HFFc6 (cell line): ENCODE data around the gene LMCD1. TPM values are rescaled to one million over a fixed set of nuclear protein-coding genes. Genes with fewer than 3 reads are reported as not detected.

Experiments used
- DNase-seq: peaks from one replicate; pipeline ENCODE4 v3.0.0-alpha.2; 2018
- H3K27ac Mint-ChIP-seq: 2 replicates; pipeline ENCODE4 v1.8.0; 2020; ENCODE audit warnings: mild to moderate bottlenecking, mixed read lengths
- H3K27me3 Mint-ChIP-seq: 2 replicates; pipeline ENCODE4 v1.8.0; 2021; ENCODE audit warnings: mild to moderate bottlenecking, moderate library complexity, mixed read lengths; ENCODE audit not compliant: insufficient read depth
- H3K36me3 Mint-ChIP-seq: 2 replicates; pipeline ENCODE4 v1.8.0; 2021; ENCODE audit warnings: low read depth, mixed read lengths
- H3K4me1 Mint-ChIP-seq: 2 replicates; pipeline ENCODE4 v1.8.0; 2020; ENCODE audit warnings: low read depth, mixed read lengths
- H3K4me3 Mint-ChIP-seq: 2 replicates; pipeline ENCODE4 v1.8.0; 2020; ENCODE audit warnings: mild to moderate bottlenecking, moderate library complexity, mixed read lengths
- H3K9me3 Mint-ChIP-seq: 2 replicates; pipeline ENCODE4 v1.8.0; 2020; ENCODE audit warnings: mild to moderate bottlenecking, mixed read lengths
- total RNA-seq, 6 experiments: library from RNA; stranded (reverse); fragmentation: NEBNext Ultra II Directional; extraction: Animal tissue kit (Norgen Biotek cat#: 25700); gene quantifications; 2 replicates in 1 of 6; 3 replicates in 5 of 6; pipeline ENCODE4 v1.2.3, GENCODE V29; 2021
- TF ChIP-seq, protein P1 (sequence below): fragments of 200-600 bp; sonication (generic); IDR thresholded peaks from 2 replicates; pipeline ENCODE4 v1.5.0; 2021; ENCODE audit warnings: antibody characterized with exemption, mild to moderate bottlenecking

LMCD1 gene
- total RNA-seq, 6 experiments from 2014 or later: 20.1 to 50.6 (median 23.3) TPM

DNA sequence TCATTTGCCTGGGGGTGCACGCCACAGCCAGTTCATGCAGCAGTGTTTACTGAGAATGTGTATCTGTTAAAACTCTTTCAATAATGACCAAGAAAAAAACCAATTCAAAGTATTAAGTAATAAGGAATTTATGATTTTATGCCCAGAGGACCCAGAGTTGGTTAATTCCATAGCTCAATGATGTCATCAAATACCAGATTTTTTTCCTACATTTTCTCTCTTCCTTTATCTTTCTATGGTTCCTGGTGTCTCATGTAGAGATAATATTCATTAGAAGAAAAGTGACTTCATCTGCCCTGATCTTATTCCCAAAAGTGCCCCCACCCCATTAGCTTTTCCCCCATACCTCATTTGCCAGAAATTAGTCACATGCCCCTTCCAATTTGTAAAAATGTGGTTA is 44.6 kb upstream of the LMCD1 start:
- DNase-seq: no peak
- Mint-ChIP-seq H3K27ac (peak overlapping the region; percentile 69), H3K36me3 (no peaks in the 10 kb centered on the region), H3K9me3 (no peaks in the 10 kb centered on the region), H3K4me3 (no peak overlapping the region), H3K4me1 (peaks cover 77% of the 10 kb centered on the region), H3K27me3 (0 out of 2 replicates have a peak, but pooled peaks cover 1% of the 10 kb centered on the region)
- TF ChIP-seq, protein P1, sequence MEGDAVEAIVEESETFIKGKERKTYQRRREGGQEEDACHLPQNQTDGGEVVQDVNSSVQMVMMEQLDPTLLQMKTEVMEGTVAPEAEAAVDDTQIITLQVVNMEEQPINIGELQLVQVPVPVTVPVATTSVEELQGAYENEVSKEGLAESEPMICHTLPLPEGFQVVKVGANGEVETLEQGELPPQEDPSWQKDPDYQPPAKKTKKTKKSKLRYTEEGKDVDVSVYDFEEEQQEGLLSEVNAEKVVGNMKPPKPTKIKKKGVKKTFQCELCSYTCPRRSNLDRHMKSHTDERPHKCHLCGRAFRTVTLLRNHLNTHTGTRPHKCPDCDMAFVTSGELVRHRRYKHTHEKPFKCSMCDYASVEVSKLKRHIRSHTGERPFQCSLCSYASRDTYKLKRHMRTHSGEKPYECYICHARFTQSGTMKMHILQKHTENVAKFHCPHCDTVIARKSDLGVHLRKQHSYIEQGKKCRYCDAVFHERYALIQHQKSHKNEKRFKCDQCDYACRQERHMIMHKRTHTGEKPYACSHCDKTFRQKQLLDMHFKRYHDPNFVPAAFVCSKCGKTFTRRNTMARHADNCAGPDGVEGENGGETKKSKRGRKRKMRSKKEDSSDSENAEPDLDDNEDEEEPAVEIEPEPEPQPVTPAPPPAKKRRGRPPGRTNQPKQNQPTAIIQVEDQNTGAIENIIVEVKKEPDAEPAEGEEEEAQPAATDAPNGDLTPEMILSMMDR: no peak

DNA sequence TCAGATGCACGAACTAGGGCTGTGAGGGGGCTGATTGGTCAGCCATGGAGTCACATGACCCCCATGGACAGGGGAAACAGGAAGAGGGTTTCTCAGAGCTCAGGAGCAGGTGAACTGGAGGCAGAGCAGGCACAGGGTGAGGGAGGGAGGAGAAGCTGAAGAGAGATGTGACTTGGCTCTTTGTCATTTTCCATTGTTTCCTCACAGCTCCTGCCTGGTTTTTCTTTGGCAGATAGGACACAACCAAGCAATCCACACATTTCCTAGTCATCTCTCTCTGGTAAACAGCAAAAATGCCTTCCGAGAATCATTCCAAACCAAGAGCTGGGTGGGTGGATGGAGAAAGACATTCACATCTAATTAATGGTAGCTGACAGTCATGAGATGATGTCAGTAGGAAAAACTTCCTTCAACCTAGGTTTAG is 43.4 kb upstream of the LMCD1 start:
- TF ChIP-seq, protein P1: no peak
- Mint-ChIP-seq H3K36me3 (peaks cover 3% of the 10 kb centered on the region; the same call in 1 of the 2 replicates), H3K9me3 (no peaks in the 10 kb centered on the region), H3K4me1 (peaks cover 70% of the 10 kb centered on the region), H3K4me3 (peak overlapping the region; percentile 68; the same call in 1 of the 2 replicates), H3K27me3 (0 out of 2 replicates have a peak, but pooled peaks cover 1% of the 10 kb centered on the region), H3K27ac (peak overlapping the region; percentile 96)
- DNase-seq: peak; percentile 39

DNA sequence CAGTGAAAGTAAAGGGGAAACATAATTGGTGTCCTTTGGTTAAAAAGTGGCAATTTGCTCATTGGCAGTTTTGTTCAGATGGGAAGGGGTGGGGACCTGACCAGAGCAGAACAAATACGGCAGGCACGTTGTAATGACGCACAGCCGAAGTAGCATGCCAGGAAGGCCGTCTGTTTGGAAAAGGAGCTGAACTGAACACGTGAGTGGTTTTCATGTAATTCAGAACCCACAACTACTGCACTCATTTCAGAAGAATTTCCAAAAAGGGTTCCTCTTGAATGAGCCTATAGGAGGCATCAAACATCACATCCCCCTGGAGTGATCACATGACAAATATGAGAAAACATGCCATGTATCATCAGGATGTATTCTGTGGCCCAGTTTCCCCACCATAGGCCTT is 42.9 kb upstream of the LMCD1 start:
- Mint-ChIP-seq H3K4me3 (peak overlapping the region; percentile 68; the same call in 1 of the 2 replicates), H3K27me3 (0 out of 2 replicates have a peak, but pooled peaks cover 1% of the 10 kb centered on the region), H3K4me1 (peaks cover 70% of the 10 kb centered on the region), H3K36me3 (peaks cover 5% of the 10 kb centered on the region; the same call in 1 of the 2 replicates), H3K9me3 (no peaks in the 10 kb centered on the region), H3K27ac (peak overlapping the region; percentile 96)
- DNase-seq: peak; percentile 61
- TF ChIP-seq, protein P1: peak; percentile 12; the same call in 1 of the 2 replicates

DNA sequence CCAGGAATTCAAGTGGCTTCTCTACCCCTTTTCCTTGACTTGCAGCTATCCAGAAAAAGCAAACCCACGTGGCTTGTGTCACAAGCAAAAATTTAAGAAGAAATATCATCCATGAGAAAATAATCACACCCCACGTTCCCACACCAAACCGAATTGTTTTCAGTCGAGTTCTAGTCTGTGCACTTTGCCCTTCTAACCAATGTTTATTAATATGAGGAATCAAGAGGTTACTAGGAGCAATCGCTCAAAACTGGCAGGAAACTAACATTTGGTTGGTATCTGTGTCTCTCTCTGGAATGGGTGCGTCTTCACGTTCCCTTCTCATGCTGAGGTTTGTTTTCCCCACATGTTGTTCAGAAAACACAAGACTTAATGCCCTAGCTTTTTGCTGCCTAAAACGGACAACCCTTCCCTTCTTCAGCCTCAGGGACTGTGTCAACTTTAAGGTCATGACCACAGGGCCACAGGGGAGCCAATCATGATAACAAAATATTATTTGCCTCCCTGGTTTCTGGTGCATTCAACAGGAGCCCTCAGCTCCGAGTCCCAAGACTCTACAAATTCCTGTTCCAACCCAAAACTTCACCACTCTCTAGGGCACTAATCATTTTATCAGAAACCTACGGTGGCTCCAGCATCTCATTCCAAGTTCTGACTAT is 41.4 kb upstream of the LMCD1 start:
- H3K4me1 Mint-ChIP-seq: peaks cover 66% of the 10 kb centered on the region
- H3K36me3 Mint-ChIP-seq: peaks cover 5% of the 10 kb centered on the region; the same call in 1 of the 2 replicates
- TF ChIP-seq, protein P1: no peak
- no peaks in the 10 kb centered on the region for H3K27me3 Mint-ChIP-seq
- no peak overlapping the region for H3K4me3 Mint-ChIP-seq
- no peak for DNase-seq
- no peaks in the 10 kb centered on the region for H3K9me3 Mint-ChIP-seq
- H3K27ac Mint-ChIP-seq: peak overlapping the region; percentile 74

DNA sequence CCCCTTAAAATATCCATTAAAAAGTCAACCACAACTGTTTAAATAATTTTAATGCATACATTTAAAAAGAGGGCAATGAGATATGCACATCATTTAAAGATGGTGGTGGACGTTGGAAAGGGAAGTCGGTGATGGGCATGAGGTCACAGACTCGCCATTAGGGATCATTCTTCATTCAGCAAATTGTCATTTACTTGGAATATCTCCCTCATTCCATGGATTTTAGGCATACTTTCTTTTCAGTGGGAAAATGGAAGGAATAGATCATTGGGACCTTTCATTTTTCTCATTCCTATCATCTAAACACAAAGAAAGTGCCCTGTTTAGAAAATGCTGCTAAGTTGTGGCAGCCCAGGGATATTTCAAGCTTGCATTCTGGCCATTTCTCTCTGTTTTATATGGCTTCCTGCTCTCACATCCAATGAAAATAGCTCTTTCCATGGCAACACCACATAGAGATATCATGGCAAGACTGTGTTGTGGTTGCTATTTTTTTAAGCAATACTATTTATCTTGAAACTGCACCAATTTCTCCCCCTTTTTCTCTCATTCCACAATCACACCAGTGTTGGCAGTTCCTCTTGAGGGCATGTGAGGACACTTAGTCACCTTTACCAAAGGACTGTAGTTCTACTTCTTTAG is 40.7 kb upstream of the LMCD1 start:
- peaks cover 5% of the 10 kb centered on the region; the same call in 1 of the 2 replicates for H3K36me3 Mint-ChIP-seq
- H3K4me1 Mint-ChIP-seq: peaks cover 58% of the 10 kb centered on the region
- H3K27ac Mint-ChIP-seq: peak overlapping the region; percentile 74
- H3K4me3 Mint-ChIP-seq: no peak overlapping the region; the same call in 1 of the 2 replicates
- H3K9me3 Mint-ChIP-seq: no peaks in the 10 kb centered on the region
- TF ChIP-seq, protein P1: no peak
- no peaks in the 10 kb centered on the region for H3K27me3 Mint-ChIP-seq
- peak; percentile 88 for DNase-seq
